Glutamatergic neuron (in vitro differentiated cells): ENCODE data around the gene SLC17A7. TPM values are rescaled to one million over a fixed set of nuclear protein-coding genes. Genes with fewer than 3 reads are reported as not detected.
A peak's percentile ranks its signal among the peaks of the same experiment; 100 is the strongest.

ENCODE experiments used
- DNase-seq: peaks from one replicate; pipeline ENCODE4 v3.0.0; 2022
- H3K27ac Mint-ChIP-seq: one replicate; pipeline ENCODE4 v1.8.0; 2020; ENCODE audit warnings: mild to moderate bottlenecking, mixed read lengths, inconsistent platforms; ENCODE audit not compliant: unreplicated experiment
- H3K27me3 Mint-ChIP-seq: one replicate; pipeline ENCODE4 v1.8.0; 2020; ENCODE audit warnings: mild to moderate bottlenecking, moderate library complexity, mixed read lengths, inconsistent platforms; ENCODE audit not compliant: unreplicated experiment
- H3K36me3 Mint-ChIP-seq: one replicate; pipeline ENCODE4 v1.8.0; 2020; ENCODE audit warnings: mild to moderate bottlenecking, mixed read lengths, inconsistent platforms; ENCODE audit not compliant: unreplicated experiment
- H3K4me1 Mint-ChIP-seq: one replicate; pipeline ENCODE4 v1.8.0; 2020; ENCODE audit warnings: mild to moderate bottlenecking, low read depth, mixed read lengths, inconsistent platforms; ENCODE audit not compliant: unreplicated experiment
- H3K4me3 Mint-ChIP-seq: one replicate; pipeline ENCODE4 v1.8.0; 2020; ENCODE audit warnings: mild to moderate bottlenecking, mixed read lengths, inconsistent platforms; ENCODE audit not compliant: unreplicated experiment
- H3K9me3 Mint-ChIP-seq: one replicate; pipeline ENCODE4 v1.8.0; 2020; ENCODE audit warnings: mild to moderate bottlenecking, moderate library complexity, mixed read lengths, inconsistent platforms; ENCODE audit not compliant: unreplicated experiment
- total RNA-seq: library from RNA; stranded (reverse); fragmentation: NEBNext Ultra II Directional; extraction: Animal tissue kit (Norgen Biotek cat#: 25700); gene quantifications from one replicate; pipeline ENCODE4 v1.2.1, GENCODE V29; 2021; ENCODE audit not compliant: unreplicated experiment
- TF ChIP-seq, protein P1 (sequence below): fragments of 200-600 bp; sonication (generic); IDR thresholded peaks from one replicate; pipeline ENCODE4 v1.5.0; 2021; ENCODE audit not compliant: partially characterized antibody, unreplicated experiment

Gene SLC17A7
- total RNA-seq, 1 donor from 2014 or later: 188 TPM

DNA sequence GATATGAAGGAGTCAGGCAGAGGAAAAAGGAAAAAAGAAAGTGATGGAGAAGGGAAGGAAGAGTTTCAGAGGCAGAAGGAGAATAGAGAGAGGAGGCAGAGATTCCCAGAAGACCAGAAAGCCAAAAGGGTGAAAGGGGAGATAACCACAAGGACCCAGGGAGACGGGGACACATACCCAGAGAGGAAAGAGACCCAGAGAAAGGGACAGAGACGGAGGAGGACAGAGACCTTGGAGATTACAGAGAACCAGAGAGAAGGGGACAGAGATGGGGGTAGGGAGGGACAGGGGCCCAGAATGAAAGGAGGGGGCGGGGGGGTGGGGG, 19.5 kb downstream of the SLC17A7 start:
- Mint-ChIP-seq H3K9me3 (peaks cover 11% of the 10 kb centered on the region), H3K4me3 (peak overlapping the region; percentile 67), H3K36me3 (no peaks in the 10 kb centered on the region), H3K27me3 (peaks cover 26% of the 10 kb centered on the region), H3K4me1 (peaks cover 33% of the 10 kb centered on the region), H3K27ac (peak overlapping the region; percentile 50)
- DNase-seq: no peak
- TF ChIP-seq, protein P1, sequence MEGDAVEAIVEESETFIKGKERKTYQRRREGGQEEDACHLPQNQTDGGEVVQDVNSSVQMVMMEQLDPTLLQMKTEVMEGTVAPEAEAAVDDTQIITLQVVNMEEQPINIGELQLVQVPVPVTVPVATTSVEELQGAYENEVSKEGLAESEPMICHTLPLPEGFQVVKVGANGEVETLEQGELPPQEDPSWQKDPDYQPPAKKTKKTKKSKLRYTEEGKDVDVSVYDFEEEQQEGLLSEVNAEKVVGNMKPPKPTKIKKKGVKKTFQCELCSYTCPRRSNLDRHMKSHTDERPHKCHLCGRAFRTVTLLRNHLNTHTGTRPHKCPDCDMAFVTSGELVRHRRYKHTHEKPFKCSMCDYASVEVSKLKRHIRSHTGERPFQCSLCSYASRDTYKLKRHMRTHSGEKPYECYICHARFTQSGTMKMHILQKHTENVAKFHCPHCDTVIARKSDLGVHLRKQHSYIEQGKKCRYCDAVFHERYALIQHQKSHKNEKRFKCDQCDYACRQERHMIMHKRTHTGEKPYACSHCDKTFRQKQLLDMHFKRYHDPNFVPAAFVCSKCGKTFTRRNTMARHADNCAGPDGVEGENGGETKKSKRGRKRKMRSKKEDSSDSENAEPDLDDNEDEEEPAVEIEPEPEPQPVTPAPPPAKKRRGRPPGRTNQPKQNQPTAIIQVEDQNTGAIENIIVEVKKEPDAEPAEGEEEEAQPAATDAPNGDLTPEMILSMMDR: no peak

DNA sequence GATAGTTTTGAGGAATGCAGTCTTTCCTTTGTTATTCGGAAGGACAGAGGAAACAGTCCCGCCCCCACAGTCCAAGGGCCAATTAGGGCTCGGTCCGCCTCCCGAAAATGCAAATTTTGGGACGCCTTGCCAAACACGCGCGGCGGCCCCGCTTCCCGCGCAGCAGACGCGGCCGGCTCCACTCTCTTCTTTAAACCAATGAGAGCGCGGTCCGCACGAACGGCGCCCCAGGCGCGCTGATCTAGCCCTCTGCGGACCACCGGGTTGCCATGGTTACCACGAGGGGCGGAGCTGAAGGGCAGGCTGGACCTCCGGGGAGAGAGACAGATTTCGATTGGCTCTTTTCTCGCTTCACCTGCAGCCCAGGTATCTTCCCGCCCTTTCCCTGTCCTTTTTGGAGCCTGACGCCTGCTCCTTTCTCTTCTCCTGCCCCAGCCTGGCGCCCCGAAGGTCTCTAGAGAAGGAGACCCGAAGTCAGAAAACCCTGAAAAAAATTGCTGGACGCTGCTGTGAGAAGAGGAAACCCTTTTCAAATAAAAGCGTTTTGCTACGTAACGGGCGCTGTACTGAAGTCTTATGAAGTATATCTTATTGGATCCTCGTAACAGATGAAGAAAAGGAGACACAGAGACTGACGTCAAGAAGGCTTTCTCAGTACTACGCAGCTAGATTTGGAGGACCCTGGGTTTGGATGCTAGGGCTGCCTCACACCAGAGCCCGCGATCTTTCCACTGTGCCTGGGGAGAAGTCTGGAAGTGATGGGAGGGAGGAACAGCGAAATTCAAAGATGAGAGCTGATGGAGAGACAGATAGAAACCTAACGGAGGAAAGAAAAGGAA, 20.1 kb downstream of the SLC17A7 start:
- peak overlapping the region; percentile 50 for H3K27ac Mint-ChIP-seq

DNA sequence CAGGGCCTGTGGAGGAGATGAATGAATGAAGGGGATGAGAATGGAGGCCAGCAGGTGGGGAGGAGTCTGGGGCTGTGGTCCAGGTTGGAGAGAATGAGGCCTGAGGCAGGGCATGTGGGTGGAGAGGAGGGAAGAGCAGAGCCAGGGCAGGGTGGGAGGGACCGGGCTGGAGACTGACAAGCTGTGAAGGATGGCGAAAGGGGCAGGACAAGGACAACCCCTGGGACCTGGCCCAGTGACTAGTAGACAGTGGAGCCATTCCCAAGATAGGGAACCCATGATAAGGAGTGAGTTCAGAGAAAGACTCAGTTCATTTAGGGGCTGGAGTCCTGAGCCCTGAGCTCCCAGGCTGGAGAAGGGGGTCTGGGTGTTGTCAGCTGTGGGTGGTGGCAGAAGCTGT, 21.1 kb downstream of the SLC17A7 start:
- Mint-ChIP-seq H3K27me3 (peaks cover 24% of the 10 kb centered on the region), H3K36me3 (no peaks in the 10 kb centered on the region), H3K4me1 (peaks cover 19% of the 10 kb centered on the region), H3K9me3 (peaks cover 9% of the 10 kb centered on the region), H3K27ac (no peak overlapping the region), H3K4me3 (peak overlapping the region; percentile 64)
- TF ChIP-seq, protein P1: no peak
- DNase-seq: no peak

More for the DNA sequence above, 20.1 kb downstream of the SLC17A7 start:
- TF ChIP-seq, protein P1: no peak
- Mint-ChIP-seq H3K36me3 (no peaks in the 10 kb centered on the region), H3K4me3 (peak overlapping the region; percentile 67), H3K27me3 (peaks cover 25% of the 10 kb centered on the region), H3K9me3 (peaks cover 9% of the 10 kb centered on the region), H3K4me1 (peaks cover 27% of the 10 kb centered on the region)
- DNase-seq: peak; percentile 87

DNA sequence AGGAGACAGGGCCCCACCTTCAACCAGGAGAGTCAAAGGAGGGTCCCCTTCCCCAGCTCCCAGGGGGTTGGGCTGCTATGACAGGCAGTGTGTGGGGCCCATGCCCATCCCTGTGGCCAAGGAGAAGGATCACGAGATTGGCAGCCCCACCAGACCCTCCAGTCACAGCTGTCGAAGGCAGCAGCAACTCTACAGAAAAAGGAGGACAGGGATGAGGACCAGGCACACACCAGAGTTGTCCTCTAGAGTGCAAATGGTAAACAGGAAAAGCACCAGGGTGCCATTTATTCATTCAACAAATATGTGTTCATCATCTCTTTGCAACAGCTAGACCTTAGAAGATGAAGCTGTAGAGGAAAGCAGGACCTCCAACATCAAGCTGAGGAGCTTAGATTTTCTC, 22.2 kb downstream of the SLC17A7 start:
- H3K27me3 Mint-ChIP-seq: peaks cover 23% of the 10 kb centered on the region
- TF ChIP-seq, protein P1: no peak
- no peak overlapping the region for H3K27ac Mint-ChIP-seq
- no peaks in the 10 kb centered on the region for H3K36me3 Mint-ChIP-seq
- no peak for DNase-seq
- no peak overlapping the region for H3K4me3 Mint-ChIP-seq
- H3K9me3 Mint-ChIP-seq: peaks cover 7% of the 10 kb centered on the region
- peaks cover 22% of the 10 kb centered on the region for H3K4me1 Mint-ChIP-seq

DNA sequence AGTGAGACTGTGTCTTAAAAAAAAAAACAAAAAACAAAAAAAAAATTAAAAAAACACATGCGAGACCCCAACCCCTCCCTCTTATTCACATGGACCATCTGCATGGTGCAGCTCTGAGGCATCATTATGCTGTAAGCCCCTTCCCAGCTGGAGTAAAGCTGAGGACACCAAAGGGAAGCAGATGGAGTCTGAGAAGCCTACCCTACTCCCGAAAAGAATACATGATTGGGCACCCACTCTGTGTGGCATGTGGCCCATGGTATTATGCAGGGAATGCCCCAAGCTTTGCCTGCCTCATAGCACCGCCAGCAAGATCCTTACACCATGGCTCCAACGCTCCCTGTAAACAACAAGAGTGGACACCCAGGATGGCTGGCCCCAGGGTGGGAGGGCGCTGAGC, 22.8 kb downstream of the SLC17A7 start:
- TF ChIP-seq, protein P1: no peak
- H3K36me3 Mint-ChIP-seq: no peaks in the 10 kb centered on the region
- no peak overlapping the region for H3K27ac Mint-ChIP-seq
- peaks cover 7% of the 10 kb centered on the region for H3K9me3 Mint-ChIP-seq
- H3K27me3 Mint-ChIP-seq: peaks cover 19% of the 10 kb centered on the region
- H3K4me1 Mint-ChIP-seq: peaks cover 18% of the 10 kb centered on the region
- no peak overlapping the region for H3K4me3 Mint-ChIP-seq
- DNase-seq: no peak
